Measurements from ENCODE around the gene MALRD1. TPM values are rescaled to one million over a fixed set of nuclear protein-coding genes. Genes with fewer than 3 reads are reported as not detected.

Gene MALRD1
- total and polyA plus RNA-seq, 10 donors, result 0.06 to 1.6 (median 0.43) TPM

DNA sequence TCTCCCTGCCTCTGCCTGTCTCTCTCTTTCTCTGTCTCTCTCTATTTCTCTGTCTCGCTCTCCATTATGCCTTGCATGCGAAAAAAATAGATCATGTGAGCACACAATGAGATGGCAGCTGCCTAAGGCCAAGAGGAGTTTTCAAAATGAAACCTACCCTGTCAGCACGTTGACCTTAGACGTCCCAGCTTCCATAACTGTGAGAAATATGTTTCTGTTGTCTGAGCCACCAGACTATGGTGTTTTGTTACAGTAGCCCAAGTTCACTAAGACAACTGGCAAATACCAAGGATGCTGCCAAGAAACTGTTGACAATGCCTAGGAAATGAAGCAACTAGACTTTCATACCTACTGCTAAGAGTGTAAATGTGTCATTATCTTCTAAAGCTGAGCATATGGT is 697.1 kb downstream of the MALRD1 start:
- H3K27ac ChIP-seq, result no peak overlapping the region
- no peak for DNase-seq
- no peaks in the 10 kb centered on the region for H3K4me1 ChIP-seq
- H3K27me3 ChIP-seq (replicated peaks in 1 of 7), result no peaks in the 10 kb centered on the region
- H3K4me3 ChIP-seq, result no peak overlapping the region
- 76 to 96% (median 87%) methylated on average over 4 of the region's 4 CpGs for WGBS, 5 donors
- no peaks in the 10 kb centered on the region for H3K9me3 ChIP-seq
- intact Hi-C loops (cut with DNase I; ENCODE audit: low total_unique reads), result no loop called here
- TF ChIP-seq, protein P1, sequence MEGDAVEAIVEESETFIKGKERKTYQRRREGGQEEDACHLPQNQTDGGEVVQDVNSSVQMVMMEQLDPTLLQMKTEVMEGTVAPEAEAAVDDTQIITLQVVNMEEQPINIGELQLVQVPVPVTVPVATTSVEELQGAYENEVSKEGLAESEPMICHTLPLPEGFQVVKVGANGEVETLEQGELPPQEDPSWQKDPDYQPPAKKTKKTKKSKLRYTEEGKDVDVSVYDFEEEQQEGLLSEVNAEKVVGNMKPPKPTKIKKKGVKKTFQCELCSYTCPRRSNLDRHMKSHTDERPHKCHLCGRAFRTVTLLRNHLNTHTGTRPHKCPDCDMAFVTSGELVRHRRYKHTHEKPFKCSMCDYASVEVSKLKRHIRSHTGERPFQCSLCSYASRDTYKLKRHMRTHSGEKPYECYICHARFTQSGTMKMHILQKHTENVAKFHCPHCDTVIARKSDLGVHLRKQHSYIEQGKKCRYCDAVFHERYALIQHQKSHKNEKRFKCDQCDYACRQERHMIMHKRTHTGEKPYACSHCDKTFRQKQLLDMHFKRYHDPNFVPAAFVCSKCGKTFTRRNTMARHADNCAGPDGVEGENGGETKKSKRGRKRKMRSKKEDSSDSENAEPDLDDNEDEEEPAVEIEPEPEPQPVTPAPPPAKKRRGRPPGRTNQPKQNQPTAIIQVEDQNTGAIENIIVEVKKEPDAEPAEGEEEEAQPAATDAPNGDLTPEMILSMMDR (IDR thresholded peaks at IDR 0.05 in 8 of 11, conservative IDR thresholded peaks at IDR 0.05 in 3 of 11), result no peak
- TF ChIP-seq POLR2AphosphoS5 (IDR thresholded peaks at IDR 0.05), result no peak
- TF ChIP-seq POLR2A (IDR thresholded peaks at IDR 0.05), result no peak
- no peaks in the 10 kb centered on the region for H3K36me3 ChIP-seq

DNA sequence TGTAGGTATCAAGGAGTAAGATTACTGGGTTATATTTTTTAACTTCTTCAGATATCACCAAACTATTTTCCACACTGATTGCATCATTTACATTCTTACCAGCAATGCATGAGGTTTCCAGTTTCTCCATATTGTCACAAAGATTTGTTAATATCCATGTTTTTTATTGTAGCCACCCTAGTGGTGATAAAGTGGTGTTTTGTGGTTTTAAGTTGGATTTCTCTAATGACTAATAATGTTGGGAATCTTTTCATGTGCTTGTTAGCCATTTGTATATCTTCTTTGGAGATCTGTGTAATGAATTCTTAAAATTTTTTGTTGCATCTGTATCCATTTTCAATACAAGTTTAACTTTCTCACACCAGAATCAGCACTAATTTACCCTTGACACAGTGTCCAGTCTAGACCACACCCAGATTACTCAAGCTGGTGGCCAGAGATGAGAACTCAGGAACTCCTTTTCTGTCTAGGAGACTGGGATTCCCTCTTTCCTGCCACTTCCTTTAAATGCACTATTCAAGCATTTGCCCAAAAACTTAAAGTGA is 700.7 kb downstream of the MALRD1 start:
- no peaks in the 10 kb centered on the region for H3K27me3 ChIP-seq (replicated peaks in 1 of 7)
- intact Hi-C loops (cut with DNase I; ENCODE audit: low total_unique reads), result no loop called here
- H3K4me3 ChIP-seq, result no peak overlapping the region
- H3K9me3 ChIP-seq, result no peaks in the 10 kb centered on the region
- no peak overlapping the region for H3K27ac ChIP-seq
- H3K36me3 ChIP-seq, result no peaks in the 10 kb centered on the region
- TF ChIP-seq POLR2A (IDR thresholded peaks at IDR 0.05) (no peak), POLR2AphosphoS5 (IDR thresholded peaks at IDR 0.05) (no peak)
- TF ChIP-seq, protein P1 (IDR thresholded peaks at IDR 0.05 in 8 of 11, conservative IDR thresholded peaks at IDR 0.05 in 3 of 11), result no peak
- H3K4me1 ChIP-seq, result no peaks in the 10 kb centered on the region
- no peak for DNase-seq

DNA sequence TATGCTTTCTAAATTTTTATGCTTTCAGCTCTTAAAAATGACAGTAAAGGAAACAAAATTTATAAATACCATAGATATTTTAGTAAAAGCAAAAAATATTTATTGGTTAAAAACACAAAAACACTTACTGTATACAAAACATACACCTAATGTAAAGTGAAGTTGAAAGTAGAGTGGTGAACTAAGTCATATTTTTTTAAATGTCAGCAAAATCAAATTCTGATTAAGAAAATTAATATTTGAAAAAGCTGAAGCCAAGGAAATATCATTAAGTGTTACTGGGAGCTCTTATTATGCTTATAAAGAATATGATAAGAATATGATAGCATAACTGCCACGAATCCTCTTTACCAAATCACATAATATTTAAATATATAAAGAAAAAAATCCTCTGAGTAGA is 702.4 kb downstream of the MALRD1 start:
- intact Hi-C loops (cut with DNase I; ENCODE audit: low total_unique reads), result no loop called here
- 56 to 91% (median 79%) methylated on average over 1 of the region's 1 CpG for WGBS, 5 donors
- Histone ChIP-seq H3K4me3 (no peak overlapping the region), H3K27me3 (replicated peaks in 1 of 7) (no peaks in the 10 kb centered on the region), H3K9me3 (no peaks in the 10 kb centered on the region), H3K36me3 (no peaks in the 10 kb centered on the region), H3K27ac (no peak overlapping the region), H3K4me1 (no peaks in the 10 kb centered on the region)
- TF ChIP-seq POLR2AphosphoS5 (IDR thresholded peaks at IDR 0.05), result no peak
- TF ChIP-seq, protein P1 (IDR thresholded peaks at IDR 0.05 in 8 of 11, conservative IDR thresholded peaks at IDR 0.05 in 3 of 11), result no peak
- TF ChIP-seq POLR2A (IDR thresholded peaks at IDR 0.05), result no peak
- no peak for DNase-seq

DNA sequence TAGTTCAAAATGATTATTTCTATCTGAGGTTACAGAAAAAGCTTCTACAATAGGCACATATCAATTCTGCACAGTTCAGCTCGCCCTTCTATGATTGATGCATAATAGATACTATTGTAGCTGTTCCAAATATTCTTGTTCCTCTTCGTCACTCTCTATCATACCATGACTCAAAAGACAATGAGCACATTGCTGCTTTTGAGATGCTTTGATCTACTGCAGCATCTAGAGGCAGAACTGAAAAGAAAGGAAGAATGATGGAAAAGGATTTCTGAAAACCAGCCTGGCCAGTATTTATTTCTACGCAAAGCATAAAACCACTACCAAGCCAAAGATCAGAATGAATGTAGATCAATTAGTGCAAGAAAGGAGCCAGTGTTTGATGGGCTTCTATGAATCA is 708.3 kb downstream of the MALRD1 start:
- H3K4me3 ChIP-seq, result no peak overlapping the region
- intact Hi-C loops (cut with DNase I; ENCODE audit: low total_unique reads), result no loop called here
- TF ChIP-seq POLR2A (IDR thresholded peaks at IDR 0.05) (no peak), POLR2AphosphoS5 (IDR thresholded peaks at IDR 0.05) (no peak)
- TF ChIP-seq, protein P1 (IDR thresholded peaks at IDR 0.05 in 8 of 11, conservative IDR thresholded peaks at IDR 0.05 in 3 of 11), result no peak
- no peaks in the 10 kb centered on the region for H3K9me3 ChIP-seq
- no peaks in the 10 kb centered on the region for H3K36me3 ChIP-seq
- DNase-seq, result no peak
- no peak overlapping the region for H3K27ac ChIP-seq
- no peaks in the 10 kb centered on the region for H3K27me3 ChIP-seq (replicated peaks in 1 of 7)
- 72 to 87% (median 77%) methylated on average over 3 of the region's 3 CpGs for WGBS, 5 donors
- H3K4me1 ChIP-seq, result no peaks in the 10 kb centered on the region
